ENCODE results near the gene MIPEP. TPM values are rescaled to one million over a fixed set of nuclear protein-coding genes. Genes with fewer than 3 reads are reported as not detected.

The MIPEP gene
- total and polyA plus RNA-seq, 9 of the 15 experiments (the other 6 are each of a cell fraction or from before 2014, with no cell fraction given) = 1.7 to 19.3 (median 13.1) TPM

DNA sequence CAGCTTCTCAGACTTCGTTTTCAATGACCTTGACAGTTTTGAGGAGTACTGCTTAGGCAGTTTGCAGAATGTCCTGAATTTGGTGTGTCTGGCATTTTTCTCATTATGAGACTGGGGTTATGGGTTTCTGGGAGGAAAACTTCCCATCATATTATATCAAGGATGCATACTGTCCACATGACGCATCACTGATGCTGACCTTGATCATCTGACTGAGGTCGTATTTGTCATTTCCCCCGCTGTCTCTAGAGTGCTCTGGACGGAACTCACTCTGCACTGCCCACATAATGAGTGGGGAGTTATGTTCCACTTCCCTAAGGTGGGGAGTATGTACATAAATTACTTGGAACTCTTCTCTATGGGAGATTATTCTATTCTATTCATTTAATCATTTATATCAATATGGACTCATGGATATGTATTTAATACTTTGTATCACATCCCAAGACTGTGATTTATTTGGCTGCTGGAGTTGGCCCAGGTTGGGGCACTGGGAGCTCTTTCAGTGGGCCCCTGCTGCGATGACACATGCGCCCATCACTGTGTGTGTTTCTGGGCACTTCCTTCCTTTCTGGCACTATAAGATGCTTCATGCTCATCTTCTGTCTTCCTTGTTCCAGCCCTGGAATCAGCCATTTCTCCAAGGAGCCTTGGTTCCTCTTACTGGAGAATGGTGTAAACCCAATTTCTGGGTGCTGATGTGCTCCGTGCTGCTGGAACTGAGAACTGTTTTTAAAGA is 138.6 kb downstream of the MIPEP start:
- no peak overlapping the region for H3K9ac ChIP-seq (ENCODE audit: insufficient read depth in 1 of 2, low read depth in 2 of 2, low read length in 2 of 2)
- FAIRE-seq (no peak), DNase-seq (ENCODE audit: extremely low read depth in 1 of 4, low spot score in 3 of 4) (no peak), ATAC-seq (no peak)
- H3K4me2 ChIP-seq (ENCODE audit: insufficient read depth, low read length) = no peak overlapping the region
- no peaks in the 10 kb centered on the region for H3K4me1 ChIP-seq (replicated peaks in 1 of 2; ENCODE audit: control insufficient read depth in 2 of 2, insufficient read depth in 2 of 2, low read length in 2 of 2)
- 69% methylated on average over 8 of the region's 8 CpGs for WGBS (ENCODE audit: insufficient coverage, low coverage, missing lambda C conversion rate)
- H4K20me1 ChIP-seq (replicated peaks; ENCODE audit: control insufficient read depth, insufficient read depth, low read length) = no peaks in the 10 kb centered on the region
- no peak overlapping the region for H2AFZ ChIP-seq (ENCODE audit: low read depth, low read length)
- no peaks in the 10 kb centered on the region for H3K9me1 ChIP-seq (ENCODE audit: control insufficient read depth, insufficient read depth, low read length)
- H3K4me3 ChIP-seq = no peak overlapping the region
- POLR2A ChIA-PET = no interaction called here
- in situ Hi-C loops (cut with MboI) = no loop called here
- no peaks in the 10 kb centered on the region for H3K79me2 ChIP-seq (ENCODE audit: control insufficient read depth, insufficient read depth, low read length)
- no peak overlapping the region for H3K27ac ChIP-seq (ENCODE audit: extremely low read depth, low read depth, low read length)
- TF ChIP-seq NFATC3 (IDR thresholded peaks at IDR 0.05) (no peak), CBX5 (IDR thresholded peaks at IDR 0.05; ENCODE audit: borderline replicate concordance, low read depth) (no peak), SLC30A9 (CRISPR knock-in tag; IDR thresholded peaks at IDR 0.05) (no peak), RBM17 (IDR thresholded peaks at IDR 0.05; ENCODE audit: borderline replicate concordance, low read depth, low read length) (no peak)
- TF ChIP-seq, protein P1, sequence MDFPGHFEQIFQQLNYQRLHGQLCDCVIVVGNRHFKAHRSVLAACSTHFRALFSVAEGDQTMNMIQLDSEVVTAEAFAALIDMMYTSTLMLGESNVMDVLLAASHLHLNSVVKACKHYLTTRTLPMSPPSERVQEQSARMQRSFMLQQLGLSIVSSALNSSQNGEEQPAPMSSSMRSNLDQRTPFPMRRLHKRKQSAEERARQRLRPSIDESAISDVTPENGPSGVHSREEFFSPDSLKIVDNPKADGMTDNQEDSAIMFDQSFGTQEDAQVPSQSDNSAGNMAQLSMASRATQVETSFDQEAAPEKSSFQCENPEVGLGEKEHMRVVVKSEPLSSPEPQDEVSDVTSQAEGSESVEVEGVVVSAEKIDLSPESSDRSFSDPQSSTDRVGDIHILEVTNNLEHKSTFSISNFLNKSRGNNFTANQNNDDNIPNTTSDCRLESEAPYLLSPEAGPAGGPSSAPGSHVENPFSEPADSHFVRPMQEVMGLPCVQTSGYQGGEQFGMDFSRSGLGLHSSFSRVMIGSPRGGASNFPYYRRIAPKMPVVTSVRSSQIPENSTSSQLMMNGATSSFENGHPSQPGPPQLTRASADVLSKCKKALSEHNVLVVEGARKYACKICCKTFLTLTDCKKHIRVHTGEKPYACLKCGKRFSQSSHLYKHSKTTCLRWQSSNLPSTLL (IDR thresholded peaks at IDR 0.05) = no peak
- TF ChIP-seq, protein P2, sequence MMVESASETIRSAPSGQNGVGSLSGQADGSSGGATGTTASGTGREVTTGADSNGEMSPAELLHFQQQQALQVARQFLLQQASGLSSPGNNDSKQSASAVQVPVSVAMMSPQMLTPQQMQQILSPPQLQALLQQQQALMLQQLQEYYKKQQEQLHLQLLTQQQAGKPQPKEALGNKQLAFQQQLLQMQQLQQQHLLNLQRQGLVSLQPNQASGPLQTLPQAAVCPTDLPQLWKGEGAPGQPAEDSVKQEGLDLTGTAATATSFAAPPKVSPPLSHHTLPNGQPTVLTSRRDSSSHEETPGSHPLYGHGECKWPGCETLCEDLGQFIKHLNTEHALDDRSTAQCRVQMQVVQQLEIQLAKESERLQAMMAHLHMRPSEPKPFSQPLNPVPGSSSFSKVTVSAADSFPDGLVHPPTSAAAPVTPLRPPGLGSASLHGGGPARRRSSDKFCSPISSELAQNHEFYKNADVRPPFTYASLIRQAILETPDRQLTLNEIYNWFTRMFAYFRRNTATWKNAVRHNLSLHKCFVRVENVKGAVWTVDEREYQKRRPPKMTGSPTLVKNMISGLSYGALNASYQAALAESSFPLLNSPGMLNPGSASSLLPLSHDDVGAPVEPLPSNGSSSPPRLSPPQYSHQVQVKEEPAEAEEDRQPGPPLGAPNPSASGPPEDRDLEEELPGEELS (CRISPR knock-in tag; IDR thresholded peaks at IDR 0.05; ENCODE audit: borderline replicate concordance) = no peak
- no peaks in the 10 kb centered on the region for H3K27me3 ChIP-seq (ENCODE audit: control insufficient read depth in 2 of 2, insufficient read depth in 2 of 2, low read length in 2 of 2)
- intact Hi-C loops (cut with micrococcal nuclease) = no loop called here
- CTCF ChIA-PET (ENCODE audit: low intra/inter-chr PET ratio) = no interaction called here
- H3K9me3 ChIP-seq (replicated peaks; ENCODE audit: control insufficient read depth, insufficient read depth, low read depth, low read length) = no peaks in the 10 kb centered on the region
- H3K36me3 ChIP-seq (ENCODE audit: control insufficient read depth, insufficient read depth, low read length) = no peaks in the 10 kb centered on the region
- no TSS peak for BruUV-seq (replicated peaks)

All from K562 (cell line).